ENCODE measurements around the gene SLC25A30. TPM values are rescaled to one million over a fixed set of nuclear protein-coding genes. Genes with fewer than 3 reads are reported as not detected.
"Not testable (repeated sequence)": the region's sequence is repeated elsewhere in the genome, so short reads cannot be mapped to it uniquely, and the experiment has no call there.

The SLC25A30 gene
- total RNA-seq, 4 donors from 2014 or later = 10.1 to 21.9 (median 11.9) TPM

- TF ChIP-seq CTCF (IDR thresholded peaks at IDR 0.05) = no peak
- DNase-seq (ENCODE audit: low spot score) (no peak), ATAC-seq (ENCODE audit: low FRiP score) (no peak)
These were observed 55.2 kb downstream of the SLC25A30 start for GRCh38 chr13:45362939-45363338.

- ATAC-seq (ENCODE audit: low FRiP score) = no peak
- no peak for DNase-seq (ENCODE audit: low spot score)
- TF ChIP-seq CTCF (IDR thresholded peaks at IDR 0.05) = no peak
These were observed 56.5 kb downstream of the SLC25A30 start for GRCh38 chr13:45361596-45362206.

GRCh38 chr13:45356966-45357672 is 61.1 kb downstream of the SLC25A30 start:
- no peak for ATAC-seq (ENCODE audit: low FRiP score)
- TF ChIP-seq CTCF (IDR thresholded peaks at IDR 0.05) = no peak

GRCh38 chr13:45353895-45354294 is 64.3 kb downstream of the SLC25A30 start:
- DNase-seq (ENCODE audit: low spot score) = no peak
- no peak for TF ChIP-seq CTCF (IDR thresholded peaks at IDR 0.05)
- no peak for ATAC-seq (ENCODE audit: low FRiP score)

More at GRCh38 chr13:45356966-45357672, 61.1 kb downstream of the SLC25A30 start:
- no peak for DNase-seq (ENCODE audit: low spot score)

GRCh38 chr13:45352031-45352430 is 66.1 kb downstream of the SLC25A30 start:
- DNase-seq (ENCODE audit: low spot score) = no peak
- TF ChIP-seq CTCF (IDR thresholded peaks at IDR 0.05) = no peak
- no peak for ATAC-seq (ENCODE audit: low FRiP score)

GRCh38 chr13:45350152-45350551 is 68.0 kb downstream of the SLC25A30 start:
- TF ChIP-seq CTCF (IDR thresholded peaks at IDR 0.05) = no peak
- DNase-seq (ENCODE audit: low spot score) (no peak), ATAC-seq (ENCODE audit: low FRiP score) (no peak)

- ATAC-seq (ENCODE audit: low FRiP score) = no peak
- no peak for TF ChIP-seq CTCF (IDR thresholded peaks at IDR 0.05)
- DNase-seq (ENCODE audit: low spot score) = no peak
These were observed 68.7 kb downstream of the SLC25A30 start for GRCh38 chr13:45349438-45349837.

GRCh38 chr13:45344064-45344463 is 74.1 kb downstream of the SLC25A30 start:
- not testable (repeated sequence) for DNase-seq (ENCODE audit: low spot score); ATAC-seq (ENCODE audit: low FRiP score)
